ENCODE data around the gene MXD4.
A peak's percentile ranks its signal among the peaks of the same experiment; 100 is the strongest.
"Not testable (repeated sequence)": the region's sequence is repeated elsewhere in the genome, so short reads cannot be mapped to it uniquely, and the experiment has no call there.

MXD4 gene

GRCh38 chr4:2249526-2250356, 12.2 kb downstream of the MXD4 start:
- no peak for DNase-seq

GRCh38 chr4:2248821-2249261, 13.1 kb downstream of the MXD4 start:
- DNase-seq = no peak

- DNase-seq = no peak
These were observed 13.7 kb downstream of the MXD4 start for GRCh38 chr4:2248044-2248780.

GRCh38 chr4:2247128-2248043, 14.5 kb downstream of the MXD4 start:
- DNase-seq = no peak

GRCh38 chr4:2246384-2247127, 15.4 kb downstream of the MXD4 start:
- DNase-seq = no peak

- DNase-seq = no peak
These were observed 16.1 kb downstream of the MXD4 start for GRCh38 chr4:2245787-2246275.

- no peak for DNase-seq
These were observed 16.7 kb downstream of the MXD4 start for GRCh38 chr4:2245057-2245786.

- no peak for DNase-seq
These were observed 18.1 kb downstream of the MXD4 start for GRCh38 chr4:2243681-2244380.

- DNase-seq = peak; percentile 98 to 99
These were observed 20.2 kb downstream of the MXD4 start, which contains the start of the genes HAUS3 and POLN for GRCh38 chr4:2241410-2242353. HAUS3 (minus strand) TSS chr4:2242121; CDS start chr4:2240946, 1,175 bp downstream. POLN (minus strand) TSS chr4:2242121; CDS start chr4:2229231, 12,890 bp downstream.

- DNase-seq = no peak
These were observed 20.9 kb downstream of the MXD4 start for GRCh38 chr4:2241003-2241402.

GRCh38 chr4:2236944-2237666, 24.8 kb downstream of the MXD4 start:
- no peak for DNase-seq

- DNase-seq = no peak
These were observed 30.8 kb downstream of the MXD4 start for GRCh38 chr4:2231082-2231481.

- no peak for DNase-seq
These were observed 35.6 kb downstream of the MXD4 start for GRCh38 chr4:2226261-2226660.

- no peak for DNase-seq
These were observed 39.1 kb downstream of the MXD4 start for GRCh38 chr4:2222838-2223237.

- DNase-seq = not testable (repeated sequence)
These were observed 40.5 kb downstream of the MXD4 start for GRCh38 chr4:2221378-2221777.

- peak; percentile 76 to 86 for DNase-seq
These were observed 41.8 kb downstream of the MXD4 start for GRCh38 chr4:2220016-2220630.

GRCh38 chr4:2219233-2219760, 42.6 kb downstream of the MXD4 start:
- DNase-seq = no peak

- DNase-seq = no peak
These were observed 43.5 kb downstream of the MXD4 start for GRCh38 chr4:2218436-2218835.
